SK-N-SH (cell line): ENCODE measurements around the gene PHF12.

Experiments used
- CHD2 ChIP-seq: fragments of 150-350 bp; IDR thresholded peaks from 2 replicates; pipeline ENCODE4 v1.6.1; 2018; ENCODE audit warnings: low read length; ENCODE audit not compliant: partially characterized antibody
- EP300 ChIP-seq, 2 experiments: IDR thresholded peaks; 2 replicates each; pipeline versions ENCODE4 v1.4.0 to v1.6.1; 2012; ENCODE audit warnings: borderline replicate concordance in 1 of 2, low read depth in 1 of 2, low read length in 1 of 2
- IRF3 ChIP-seq: fragments of 150-350 bp; IDR thresholded peaks from 2 replicates; pipeline ENCODE4 v1.6.1; 2016; ENCODE audit warnings: mild to moderate bottlenecking, low read depth, low read length
- MXI1 ChIP-seq: IDR thresholded peaks from 2 replicates; pipeline ENCODE4 v1.6.1; 2012; ENCODE audit warnings: mild to moderate bottlenecking, low read depth, low read length, improper control_type of control experiment
- POLR2AphosphoS5 ChIP-seq: IDR thresholded peaks from 2 replicates; pipeline ENCODE4 v1.6.1; 2012; ENCODE audit warnings: low read depth, low read length
- RAD21 ChIP-seq: IDR thresholded peaks from 2 replicates; pipeline ENCODE4 v1.6.1; 2012; ENCODE audit warnings: mild to moderate bottlenecking, low read length
- RFX5 ChIP-seq: IDR thresholded peaks from 2 replicates; pipeline ENCODE4 v1.6.1; 2012; ENCODE audit warnings: mild to moderate bottlenecking, improper control_type of control experiment, low read length
- RXRA ChIP-seq: IDR thresholded peaks from 2 replicates; pipeline ENCODE4 v1.4.0; 2012; ENCODE audit warnings: low read depth, mild to moderate bottlenecking, borderline replicate concordance
- SIN3A ChIP-seq: IDR thresholded peaks from 2 replicates; pipeline ENCODE4 v1.6.1; 2012; ENCODE audit warnings: low read depth, mild to moderate bottlenecking, low read length, moderate library complexity, borderline replicate concordance
- USF1 ChIP-seq: IDR thresholded peaks from 2 replicates; pipeline ENCODE4 v1.4.0; 2012; ENCODE audit warnings: low read depth, borderline replicate concordance
- TF ChIP-seq, protein P1 (sequence below): IDR thresholded peaks from 2 replicates; pipeline ENCODE4 v1.6.1; 2012; ENCODE audit warnings: mild to moderate bottlenecking, low read depth, low read length, moderate library complexity
- TF ChIP-seq, protein P2 (sequence below): fragments of 200-600 bp; sonication (generic); IDR thresholded peaks from 2 replicates; pipeline ENCODE4 v1.6.1; 2017; ENCODE audit warnings: antibody characterized with exemption, mild to moderate bottlenecking, moderate library complexity
- TF ChIP-seq, protein P3 (sequence below): IDR thresholded peaks from 2 replicates; pipeline ENCODE4 v1.4.0; 2012; ENCODE audit warnings: low read depth, borderline replicate concordance

DNA sequence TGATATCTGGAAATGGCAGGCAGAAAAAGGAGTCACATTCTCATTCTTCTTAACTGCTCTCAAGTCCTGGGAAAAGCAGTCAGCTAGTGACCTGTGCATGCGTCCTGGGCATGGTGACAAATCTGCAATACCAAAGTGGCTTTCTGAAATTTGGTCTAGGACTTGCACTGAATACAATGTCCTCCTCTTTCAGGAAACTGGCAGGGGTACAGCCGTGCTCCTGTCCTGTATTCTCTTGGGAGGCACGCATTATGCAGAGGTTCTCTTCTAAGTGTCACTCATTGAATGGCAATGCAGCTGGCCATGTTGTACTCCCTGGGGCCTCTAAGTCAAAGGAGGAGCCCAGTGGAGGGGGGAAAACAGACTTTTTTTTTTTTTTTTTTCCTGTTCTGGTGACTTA, 10.6 kb downstream of the PHF12 start:
- TF ChIP-seq, protein P1, sequence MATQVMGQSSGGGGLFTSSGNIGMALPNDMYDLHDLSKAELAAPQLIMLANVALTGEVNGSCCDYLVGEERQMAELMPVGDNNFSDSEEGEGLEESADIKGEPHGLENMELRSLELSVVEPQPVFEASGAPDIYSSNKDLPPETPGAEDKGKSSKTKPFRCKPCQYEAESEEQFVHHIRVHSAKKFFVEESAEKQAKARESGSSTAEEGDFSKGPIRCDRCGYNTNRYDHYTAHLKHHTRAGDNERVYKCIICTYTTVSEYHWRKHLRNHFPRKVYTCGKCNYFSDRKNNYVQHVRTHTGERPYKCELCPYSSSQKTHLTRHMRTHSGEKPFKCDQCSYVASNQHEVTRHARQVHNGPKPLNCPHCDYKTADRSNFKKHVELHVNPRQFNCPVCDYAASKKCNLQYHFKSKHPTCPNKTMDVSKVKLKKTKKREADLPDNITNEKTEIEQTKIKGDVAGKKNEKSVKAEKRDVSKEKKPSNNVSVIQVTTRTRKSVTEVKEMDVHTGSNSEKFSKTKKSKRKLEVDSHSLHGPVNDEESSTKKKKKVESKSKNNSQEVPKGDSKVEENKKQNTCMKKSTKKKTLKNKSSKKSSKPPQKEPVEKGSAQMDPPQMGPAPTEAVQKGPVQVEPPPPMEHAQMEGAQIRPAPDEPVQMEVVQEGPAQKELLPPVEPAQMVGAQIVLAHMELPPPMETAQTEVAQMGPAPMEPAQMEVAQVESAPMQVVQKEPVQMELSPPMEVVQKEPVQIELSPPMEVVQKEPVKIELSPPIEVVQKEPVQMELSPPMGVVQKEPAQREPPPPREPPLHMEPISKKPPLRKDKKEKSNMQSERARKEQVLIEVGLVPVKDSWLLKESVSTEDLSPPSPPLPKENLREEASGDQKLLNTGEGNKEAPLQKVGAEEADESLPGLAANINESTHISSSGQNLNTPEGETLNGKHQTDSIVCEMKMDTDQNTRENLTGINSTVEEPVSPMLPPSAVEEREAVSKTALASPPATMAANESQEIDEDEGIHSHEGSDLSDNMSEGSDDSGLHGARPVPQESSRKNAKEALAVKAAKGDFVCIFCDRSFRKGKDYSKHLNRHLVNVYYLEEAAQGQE = no peak
- TF ChIP-seq, protein P2, sequence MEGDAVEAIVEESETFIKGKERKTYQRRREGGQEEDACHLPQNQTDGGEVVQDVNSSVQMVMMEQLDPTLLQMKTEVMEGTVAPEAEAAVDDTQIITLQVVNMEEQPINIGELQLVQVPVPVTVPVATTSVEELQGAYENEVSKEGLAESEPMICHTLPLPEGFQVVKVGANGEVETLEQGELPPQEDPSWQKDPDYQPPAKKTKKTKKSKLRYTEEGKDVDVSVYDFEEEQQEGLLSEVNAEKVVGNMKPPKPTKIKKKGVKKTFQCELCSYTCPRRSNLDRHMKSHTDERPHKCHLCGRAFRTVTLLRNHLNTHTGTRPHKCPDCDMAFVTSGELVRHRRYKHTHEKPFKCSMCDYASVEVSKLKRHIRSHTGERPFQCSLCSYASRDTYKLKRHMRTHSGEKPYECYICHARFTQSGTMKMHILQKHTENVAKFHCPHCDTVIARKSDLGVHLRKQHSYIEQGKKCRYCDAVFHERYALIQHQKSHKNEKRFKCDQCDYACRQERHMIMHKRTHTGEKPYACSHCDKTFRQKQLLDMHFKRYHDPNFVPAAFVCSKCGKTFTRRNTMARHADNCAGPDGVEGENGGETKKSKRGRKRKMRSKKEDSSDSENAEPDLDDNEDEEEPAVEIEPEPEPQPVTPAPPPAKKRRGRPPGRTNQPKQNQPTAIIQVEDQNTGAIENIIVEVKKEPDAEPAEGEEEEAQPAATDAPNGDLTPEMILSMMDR = no peak
- TF ChIP-seq RAD21 (no peak), RFX5 (no peak), POLR2AphosphoS5 (no peak), IRF3 (no peak), RXRA (no peak), EP300 (IDR thresholded peaks at IDR 0.05; ENCODE audit: borderline replicate concordance in 1 of 2, low read depth in 1 of 2, low read length in 1 of 2) (no peak), USF1 (no peak), MXI1 (no peak), SIN3A (no peak), CHD2 (no peak)
- TF ChIP-seq, protein P3, sequence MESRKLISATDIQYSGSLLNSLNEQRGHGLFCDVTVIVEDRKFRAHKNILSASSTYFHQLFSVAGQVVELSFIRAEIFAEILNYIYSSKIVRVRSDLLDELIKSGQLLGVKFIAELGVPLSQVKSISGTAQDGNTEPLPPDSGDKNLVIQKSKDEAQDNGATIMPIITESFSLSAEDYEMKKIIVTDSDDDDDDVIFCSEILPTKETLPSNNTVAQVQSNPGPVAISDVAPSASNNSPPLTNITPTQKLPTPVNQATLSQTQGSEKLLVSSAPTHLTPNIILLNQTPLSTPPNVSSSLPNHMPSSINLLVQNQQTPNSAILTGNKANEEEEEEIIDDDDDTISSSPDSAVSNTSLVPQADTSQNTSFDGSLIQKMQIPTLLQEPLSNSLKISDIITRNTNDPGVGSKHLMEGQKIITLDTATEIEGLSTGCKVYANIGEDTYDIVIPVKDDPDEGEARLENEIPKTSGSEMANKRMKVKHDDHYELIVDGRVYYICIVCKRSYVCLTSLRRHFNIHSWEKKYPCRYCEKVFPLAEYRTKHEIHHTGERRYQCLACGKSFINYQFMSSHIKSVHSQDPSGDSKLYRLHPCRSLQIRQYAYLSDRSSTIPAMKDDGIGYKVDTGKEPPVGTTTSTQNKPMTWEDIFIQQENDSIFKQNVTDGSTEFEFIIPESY = no peak
